SH-SY5Y (cell line): ENCODE measurements around the gene EIF1B.
A peak's percentile ranks its signal among the peaks of the same experiment; 100 is the strongest.

Source experiments
- GATA2 ChIP-seq: IDR thresholded peaks from 2 replicates; pipeline ENCODE4 v1.6.1; 2011; ENCODE audit warnings: mild to moderate bottlenecking, low read depth, low read length
- GATA3 ChIP-seq: IDR thresholded peaks from 2 replicates; pipeline ENCODE4 v1.6.1; 2011; ENCODE audit warnings: low read depth, mild to moderate bottlenecking, low read length, moderate library complexity

EIF1B gene

GRCh38 chr3:40309418-40309924 is at the start of gene EIF1B:
EIF1B (plus strand) TSS chr3:40309707; CDS start chr3:40309942, 235 bp downstream.
- TF ChIP-seq GATA3 (no peak), GATA2 (no peak)

- no peak for TF ChIP-seq GATA2
- TF ChIP-seq GATA3, result no peak
These were observed 47.2 kb upstream of the EIF1B start for GRCh38 chr3:40262331-40262730.

- TF ChIP-seq GATA2 (no peak), GATA3 (no peak)
These were observed 45.1 kb upstream of the EIF1B start for GRCh38 chr3:40264451-40264850.

- TF ChIP-seq GATA3, result no peak
- peak; percentile 23; the same call in 1 of the 2 replicates for TF ChIP-seq GATA2
These were observed 44.3 kb upstream of the EIF1B start for GRCh38 chr3:40265181-40265580.

- TF ChIP-seq GATA3 (no peak), GATA2 (0 out of 2 replicates have a peak, but pooled peaks have one; percentile 9)
These were observed 41.4 kb upstream of the EIF1B start for GRCh38 chr3:40267937-40268724.

- TF ChIP-seq GATA3, result no peak
- no peak for TF ChIP-seq GATA2
These were observed 40.5 kb upstream of the EIF1B start for GRCh38 chr3:40268802-40269524.

- no peak for TF ChIP-seq GATA2
- no peak for TF ChIP-seq GATA3
These were observed 30.7 kb upstream of the EIF1B start for GRCh38 chr3:40278791-40279190.

- TF ChIP-seq GATA2 (no peak), GATA3 (no peak)
These were observed 27.5 kb upstream of the EIF1B start for GRCh38 chr3:40281995-40282394.

GRCh38 chr3:40287248-40287647 is 22.3 kb upstream of the EIF1B start:
- TF ChIP-seq GATA2 (no peak), GATA3 (no peak)

- TF ChIP-seq GATA3, result no peak
These were observed 19.1 kb upstream of the EIF1B start for GRCh38 chr3:40290396-40290795.

GRCh38 chr3:40291471-40291870 is 18.0 kb upstream of the EIF1B start:
- TF ChIP-seq GATA3 (no peak), GATA2 (no peak)

- no peak for TF ChIP-seq GATA3
- TF ChIP-seq GATA2, result no peak
These were observed 16.7 kb upstream of the EIF1B start for GRCh38 chr3:40292637-40293349.

- TF ChIP-seq GATA2 (no peak; the same call in 1 of the 2 replicates), GATA3 (no peak)
These were observed 15.1 kb upstream of the EIF1B start for GRCh38 chr3:40294434-40294833.

GRCh38 chr3:40298075-40298474 is 11.4 kb upstream of the EIF1B start:
- no peak for TF ChIP-seq GATA3
- no peak for TF ChIP-seq GATA2

GRCh38 chr3:40299130-40299720 is 10.3 kb upstream of the EIF1B start:
- no peak for TF ChIP-seq GATA2
- no peak for TF ChIP-seq GATA3
